HL-60 (cell line): ENCODE results near the gene VPS9D1.

ENCODE experiments used
- CTCF ChIP-seq: IDR thresholded peaks from one replicate; pipeline ENCODE4 v1.5.1; 2011; ENCODE audit warnings: low read length, control low read depth, inconsistent platforms; ENCODE audit not compliant: insufficient read depth
- REST ChIP-seq: IDR thresholded peaks from 2 replicates; pipeline ENCODE4 v1.6.1; 2012; ENCODE audit warnings: low read depth; ENCODE audit not compliant: insufficient replicate concordance

- TF ChIP-seq REST = no peak
- TF ChIP-seq CTCF = no peak
Measured at GRCh38 chr16:89658221-89658879, 62.3 kb downstream of the VPS9D1 start.
